ENCODE measurements around the gene TTL.

- TF ChIP-seq, protein P1, sequence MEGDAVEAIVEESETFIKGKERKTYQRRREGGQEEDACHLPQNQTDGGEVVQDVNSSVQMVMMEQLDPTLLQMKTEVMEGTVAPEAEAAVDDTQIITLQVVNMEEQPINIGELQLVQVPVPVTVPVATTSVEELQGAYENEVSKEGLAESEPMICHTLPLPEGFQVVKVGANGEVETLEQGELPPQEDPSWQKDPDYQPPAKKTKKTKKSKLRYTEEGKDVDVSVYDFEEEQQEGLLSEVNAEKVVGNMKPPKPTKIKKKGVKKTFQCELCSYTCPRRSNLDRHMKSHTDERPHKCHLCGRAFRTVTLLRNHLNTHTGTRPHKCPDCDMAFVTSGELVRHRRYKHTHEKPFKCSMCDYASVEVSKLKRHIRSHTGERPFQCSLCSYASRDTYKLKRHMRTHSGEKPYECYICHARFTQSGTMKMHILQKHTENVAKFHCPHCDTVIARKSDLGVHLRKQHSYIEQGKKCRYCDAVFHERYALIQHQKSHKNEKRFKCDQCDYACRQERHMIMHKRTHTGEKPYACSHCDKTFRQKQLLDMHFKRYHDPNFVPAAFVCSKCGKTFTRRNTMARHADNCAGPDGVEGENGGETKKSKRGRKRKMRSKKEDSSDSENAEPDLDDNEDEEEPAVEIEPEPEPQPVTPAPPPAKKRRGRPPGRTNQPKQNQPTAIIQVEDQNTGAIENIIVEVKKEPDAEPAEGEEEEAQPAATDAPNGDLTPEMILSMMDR (IDR thresholded peaks at IDR 0.05): no peak
- TF ChIP-seq POLR2A (IDR thresholded peaks at IDR 0.05): no peak
Observed at GRCh38 chr2:112530728-112531127, 48.8 kb downstream of the TTL start.
